HL-60/S4 treated with retinoic acid at 250 ng/mL for 4 days and 3 days (cell line): ENCODE data around the gene SKI.

Experiments used
- in situ Hi-C: fragments of 300-500 bp; cut with MboI; formaldehyde crosslinking; loops from 2 replicates; pipeline ENCODE4 v1.7.0; 2022; ENCODE audit warnings: low sequenced_read_pairs

SKI gene

GRCh38 chr1:2271841-2272655 lies 43.9 kb downstream of the SKI start:
- in situ Hi-C loops, result no loop called here

- in situ Hi-C loops, result no loop called here
Observed at GRCh38 chr1:2272686-2273400, 44.7 kb downstream of the SKI start.

- in situ Hi-C loops, result no loop called here
Observed at GRCh38 chr1:2273401-2274090, 45.4 kb downstream of the SKI start.

DNA sequence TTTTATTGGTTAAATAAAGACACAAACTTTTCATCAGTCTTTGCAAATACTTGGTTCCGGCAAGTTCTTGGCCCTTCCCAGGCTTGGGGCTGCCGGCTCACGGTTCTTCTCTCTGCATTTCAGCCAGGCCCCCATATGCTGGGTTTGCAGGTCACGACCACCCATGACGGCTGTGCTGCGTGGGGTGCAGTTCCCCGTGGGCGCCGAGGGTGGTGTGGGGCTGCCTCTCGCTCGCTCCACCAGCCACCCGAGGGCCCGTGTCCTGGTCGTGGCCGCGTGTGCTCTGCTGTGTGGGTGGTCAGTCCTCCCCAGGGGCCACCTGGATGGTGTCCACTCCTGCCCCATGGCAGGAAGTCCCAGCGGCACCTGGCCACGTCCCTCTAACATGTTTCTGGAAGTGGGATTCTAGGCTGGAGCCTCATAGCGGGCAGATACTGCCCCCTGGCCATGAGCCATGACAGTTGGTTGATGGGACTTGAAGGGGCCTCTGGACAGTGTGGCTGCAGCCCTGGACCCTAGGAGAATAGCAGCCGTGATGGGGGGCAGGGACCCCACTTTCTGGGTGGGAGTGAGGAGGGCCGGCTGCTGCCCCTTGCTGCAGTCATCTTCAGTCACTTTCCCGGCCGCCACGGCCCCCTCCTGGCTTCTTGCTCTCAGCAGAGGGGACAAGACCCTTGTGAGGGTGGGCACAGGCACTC lies 46.3 kb downstream of the SKI start:
- in situ Hi-C loops, result no loop called here

GRCh38 chr1:2274929-2275475 lies 46.9 kb downstream of the SKI start:
- in situ Hi-C loops, result no loop called here

GRCh38 chr1:2275796-2276536 lies 47.8 kb downstream of the SKI start:
- in situ Hi-C loops, result no loop called here

GRCh38 chr1:2276803-2277580 lies 48.9 kb downstream of the SKI start:
- in situ Hi-C loops, result no loop called here

DNA sequence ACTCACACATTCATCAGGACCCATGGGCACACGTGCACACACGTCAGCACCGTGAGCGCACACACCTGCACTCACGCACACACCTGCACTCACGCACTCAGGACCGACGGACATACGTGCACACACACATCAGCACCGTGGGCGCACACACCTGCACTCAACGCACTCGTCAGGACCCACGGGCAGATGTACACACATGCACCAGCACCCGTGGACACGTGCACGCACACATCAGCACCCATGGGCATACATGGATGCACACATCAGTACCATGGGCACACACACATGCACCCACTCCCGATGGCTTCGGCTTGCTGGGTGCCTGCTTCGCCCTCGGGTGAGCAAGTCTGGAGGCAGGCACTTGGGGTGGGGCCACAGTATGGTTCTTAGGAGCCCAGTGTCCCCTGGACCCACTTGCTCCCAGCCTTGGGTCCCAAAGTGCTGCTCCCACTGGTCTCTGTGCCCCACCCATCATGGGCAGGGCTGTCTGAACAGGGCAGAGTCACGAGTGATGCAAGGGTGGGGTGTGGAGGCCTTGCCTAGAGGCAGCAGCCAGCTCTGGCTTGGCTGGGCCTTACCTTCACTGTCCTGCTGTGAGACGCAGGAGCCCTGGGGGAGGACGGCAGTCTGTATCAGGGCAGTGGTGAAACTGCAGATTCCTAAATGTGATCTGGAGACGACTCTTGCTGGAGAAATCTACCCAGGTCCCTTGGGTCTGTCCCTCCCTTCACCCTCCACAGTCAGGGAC lies 49.8 kb downstream of the SKI start:
- in situ Hi-C loops, result no loop called here

DNA sequence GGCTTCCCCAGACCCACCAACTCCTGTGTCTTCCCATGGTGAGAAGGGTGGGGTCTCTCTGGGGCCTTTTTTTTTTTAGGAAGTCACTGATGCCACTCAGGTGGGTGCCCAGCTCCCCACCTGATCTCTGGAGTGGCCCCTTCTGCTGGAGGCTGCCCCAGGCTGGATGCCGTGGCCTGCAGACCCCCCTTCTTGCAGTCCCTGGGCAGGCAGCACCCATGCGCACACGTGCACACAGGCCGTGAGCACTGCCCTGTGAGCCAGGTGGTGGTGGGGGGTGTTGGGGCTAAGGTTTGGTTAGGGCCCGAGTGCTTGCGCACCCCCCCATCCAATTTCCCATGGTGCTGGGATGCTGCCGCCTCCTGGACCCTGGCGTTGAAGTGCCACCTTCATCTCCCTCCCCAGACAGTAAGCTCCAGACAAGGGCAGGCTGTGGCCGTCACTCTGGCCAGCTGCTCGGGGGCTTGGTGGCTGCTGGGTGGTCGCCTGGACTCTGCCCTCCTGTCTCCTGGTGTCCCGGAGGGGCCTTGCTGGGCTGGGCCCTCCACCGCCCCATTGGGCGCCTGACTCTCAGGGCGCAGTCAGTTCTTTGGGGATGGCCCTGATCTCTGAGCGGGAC lies 50.6 kb downstream of the SKI start:
- in situ Hi-C loops, result no loop called here

GRCh38 chr1:2279210-2279639 lies 51.1 kb downstream of the SKI start:
- in situ Hi-C loops, result no loop called here

- in situ Hi-C loops, result no loop called here
Observed at GRCh38 chr1:2279817-2280216, 51.7 kb downstream of the SKI start.

GRCh38 chr1:2282556-2283270 lies 54.6 kb downstream of the SKI start:
- in situ Hi-C loops, result no loop called here

DNA sequence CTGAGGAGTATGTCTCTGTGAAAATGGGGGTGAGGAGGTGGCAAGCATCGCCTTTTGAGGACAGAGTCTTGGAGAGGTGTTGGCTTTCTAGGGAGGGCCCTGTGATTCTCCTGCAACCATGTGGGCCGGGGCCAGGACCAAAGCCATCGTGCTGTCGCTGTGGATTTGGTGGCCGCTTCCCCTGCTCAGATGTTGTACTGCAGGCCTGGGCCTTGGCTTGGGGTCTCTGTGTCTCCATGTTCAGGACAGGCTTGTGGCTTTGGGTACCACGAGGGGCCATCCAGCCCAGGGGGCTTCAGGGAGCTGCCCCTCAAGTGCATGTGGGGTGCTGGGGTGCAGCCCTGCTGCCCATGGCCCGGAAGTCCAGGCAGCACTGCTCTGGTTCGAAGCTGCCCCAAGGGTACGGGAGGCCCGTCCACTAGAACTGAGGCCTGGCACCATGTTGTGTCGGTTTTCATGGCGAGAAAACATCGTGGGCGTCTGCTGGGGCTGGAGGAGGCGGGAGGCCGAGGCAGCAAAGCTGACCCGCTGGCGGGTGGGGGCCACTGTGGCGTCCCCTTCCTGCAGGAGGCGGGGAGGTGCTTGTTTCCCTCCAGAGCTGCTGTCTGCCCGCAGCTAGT lies 55.4 kb downstream of the SKI start:
- in situ Hi-C loops, result no loop called here

DNA sequence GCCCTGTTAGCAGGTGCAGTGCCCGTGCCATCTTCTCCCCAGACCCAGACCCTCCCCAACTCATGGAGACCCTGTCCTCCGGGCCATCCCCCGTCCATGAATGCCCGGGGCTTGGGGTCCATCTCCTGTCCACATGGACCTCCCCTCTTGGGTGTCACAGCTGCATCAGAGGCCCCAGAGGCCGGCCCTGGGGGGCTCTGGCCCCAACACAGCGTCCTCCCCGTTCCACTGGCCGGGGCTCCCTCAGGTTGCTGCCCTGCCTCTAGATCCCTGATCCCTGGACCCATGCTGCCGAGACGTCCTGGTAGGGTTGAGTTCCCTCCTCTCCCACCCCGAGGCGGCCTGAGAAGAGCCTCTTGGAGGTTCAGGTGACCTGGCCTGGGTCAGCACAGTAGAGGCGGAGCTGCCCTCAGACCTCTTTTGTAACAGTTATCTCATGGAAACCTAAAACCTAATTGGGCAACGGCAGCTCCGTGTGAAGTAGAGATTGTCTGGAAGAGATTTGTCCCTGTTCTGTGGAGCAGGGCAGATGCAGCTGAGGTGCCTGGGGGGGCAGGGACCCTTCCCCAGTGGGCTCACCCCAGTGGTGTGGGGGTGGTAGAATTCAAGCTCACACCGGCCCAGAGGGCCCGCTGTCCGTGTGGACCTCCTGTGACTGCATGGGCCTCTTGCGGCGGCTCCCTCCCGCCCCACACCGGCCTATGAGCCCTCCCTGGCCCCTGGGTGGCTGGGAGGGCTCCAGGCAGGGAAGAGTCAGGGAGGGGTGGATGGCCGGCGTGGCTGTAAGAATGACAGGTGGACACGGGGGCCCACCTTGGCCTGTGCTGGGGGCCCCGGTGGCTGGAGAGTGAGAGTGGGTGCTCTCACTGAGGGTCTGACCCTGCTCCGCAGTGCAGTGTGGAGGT lies 56.1 kb downstream of the SKI start:
- in situ Hi-C loops, result no loop called here

DNA sequence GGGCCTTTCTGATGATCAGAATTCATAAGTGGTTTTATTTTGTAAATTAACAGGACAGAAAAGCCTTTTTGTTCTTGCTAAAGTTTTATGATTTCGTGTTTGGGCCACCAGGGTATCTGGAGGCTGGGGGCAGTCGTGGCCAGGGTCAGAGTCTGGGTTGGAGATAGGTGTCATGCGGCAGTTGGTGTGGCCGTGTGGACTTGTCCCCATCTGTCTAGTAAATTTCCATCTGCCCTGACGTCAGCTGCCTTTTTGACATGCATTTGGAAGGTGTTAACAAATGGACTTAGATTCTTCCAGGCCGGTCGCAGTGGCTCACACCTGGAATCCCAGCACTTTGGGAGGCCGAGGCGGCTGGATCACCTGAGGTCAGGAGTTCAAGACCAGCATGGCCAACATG lies 56.8 kb downstream of the SKI start:
- in situ Hi-C loops, result no loop called here

- in situ Hi-C loops, result no loop called here
Observed at GRCh38 chr1:2286923-2287322, 58.8 kb downstream of the SKI start.
